ENCODE measurements around the gene MYH10.

MYH10 gene

DNA sequence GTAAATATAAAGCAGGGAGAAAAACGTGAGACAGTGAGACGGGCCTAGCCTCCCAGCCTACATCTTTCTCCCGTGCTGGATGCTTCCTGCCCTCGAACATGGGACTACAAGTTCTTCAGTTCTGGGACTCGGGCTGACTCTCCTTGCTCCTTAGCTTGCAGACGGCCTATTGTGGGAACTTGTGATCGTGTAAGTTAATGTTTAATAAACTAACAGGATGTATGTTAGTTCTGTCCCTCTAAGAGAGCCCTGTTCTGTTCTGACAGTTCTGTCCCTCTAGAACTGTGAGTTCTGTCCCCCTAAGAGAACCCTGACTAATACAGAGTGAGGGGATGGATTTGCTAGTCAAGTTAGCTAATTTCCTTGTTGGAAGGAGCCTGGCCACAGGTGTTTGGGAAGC lies 16.7 kb upstream of the MYH10 start:
- TF ChIP-seq, protein P1, sequence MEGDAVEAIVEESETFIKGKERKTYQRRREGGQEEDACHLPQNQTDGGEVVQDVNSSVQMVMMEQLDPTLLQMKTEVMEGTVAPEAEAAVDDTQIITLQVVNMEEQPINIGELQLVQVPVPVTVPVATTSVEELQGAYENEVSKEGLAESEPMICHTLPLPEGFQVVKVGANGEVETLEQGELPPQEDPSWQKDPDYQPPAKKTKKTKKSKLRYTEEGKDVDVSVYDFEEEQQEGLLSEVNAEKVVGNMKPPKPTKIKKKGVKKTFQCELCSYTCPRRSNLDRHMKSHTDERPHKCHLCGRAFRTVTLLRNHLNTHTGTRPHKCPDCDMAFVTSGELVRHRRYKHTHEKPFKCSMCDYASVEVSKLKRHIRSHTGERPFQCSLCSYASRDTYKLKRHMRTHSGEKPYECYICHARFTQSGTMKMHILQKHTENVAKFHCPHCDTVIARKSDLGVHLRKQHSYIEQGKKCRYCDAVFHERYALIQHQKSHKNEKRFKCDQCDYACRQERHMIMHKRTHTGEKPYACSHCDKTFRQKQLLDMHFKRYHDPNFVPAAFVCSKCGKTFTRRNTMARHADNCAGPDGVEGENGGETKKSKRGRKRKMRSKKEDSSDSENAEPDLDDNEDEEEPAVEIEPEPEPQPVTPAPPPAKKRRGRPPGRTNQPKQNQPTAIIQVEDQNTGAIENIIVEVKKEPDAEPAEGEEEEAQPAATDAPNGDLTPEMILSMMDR (IDR thresholded peaks at IDR 0.05) = no peak

DNA sequence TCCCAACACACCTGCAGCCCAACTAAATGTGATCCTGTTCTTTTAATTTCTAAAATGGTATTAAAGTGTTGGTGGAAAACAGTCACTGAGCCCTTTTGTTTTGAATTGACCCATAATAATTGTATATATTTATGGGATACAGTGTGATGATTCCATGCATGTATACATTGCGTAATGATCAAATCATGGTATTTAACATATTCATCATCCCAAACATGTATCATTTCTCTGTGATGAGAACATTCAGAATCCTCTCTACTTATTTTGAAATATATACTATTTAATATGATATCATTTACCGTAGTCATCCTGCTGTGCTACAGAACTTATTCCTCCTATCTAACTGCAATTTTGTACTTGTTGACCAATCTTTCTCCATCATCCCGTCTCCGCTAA lies 14.0 kb upstream of the MYH10 start:
- TF ChIP-seq, protein P1 (IDR thresholded peaks at IDR 0.05) = no peak

DNA sequence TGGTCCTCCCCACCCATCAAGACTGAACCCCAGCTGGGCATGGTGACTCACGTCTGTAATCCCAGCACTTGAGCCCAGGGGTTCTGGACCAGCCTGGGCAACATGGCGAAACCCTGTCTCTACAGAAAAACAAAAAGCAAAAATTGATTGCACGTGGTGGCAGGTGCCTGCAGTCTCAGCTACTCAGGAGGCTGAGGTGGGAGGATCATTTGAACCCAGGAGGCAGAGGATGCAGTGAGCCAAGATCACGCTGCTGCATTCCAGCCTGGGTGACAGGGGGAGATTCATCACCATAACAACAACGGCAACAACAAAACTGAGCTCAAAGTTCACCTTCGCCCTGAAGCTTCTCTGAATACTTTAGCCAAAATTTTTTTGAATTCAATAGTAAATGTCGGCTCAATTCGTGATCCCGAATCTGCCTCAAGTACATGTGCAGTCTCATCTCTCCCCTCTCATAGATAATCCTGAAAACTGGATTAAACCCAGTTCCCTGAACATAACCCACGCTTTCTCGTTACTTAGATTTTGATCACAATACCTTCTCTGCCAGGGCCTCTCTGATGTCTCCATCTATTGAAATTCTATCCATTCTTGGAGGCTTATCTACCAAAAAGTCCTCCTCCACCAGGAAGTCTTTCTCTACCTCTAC lies 13.5 kb upstream of the MYH10 start:
- TF ChIP-seq, protein P1 (IDR thresholded peaks at IDR 0.05) = no peak

DNA sequence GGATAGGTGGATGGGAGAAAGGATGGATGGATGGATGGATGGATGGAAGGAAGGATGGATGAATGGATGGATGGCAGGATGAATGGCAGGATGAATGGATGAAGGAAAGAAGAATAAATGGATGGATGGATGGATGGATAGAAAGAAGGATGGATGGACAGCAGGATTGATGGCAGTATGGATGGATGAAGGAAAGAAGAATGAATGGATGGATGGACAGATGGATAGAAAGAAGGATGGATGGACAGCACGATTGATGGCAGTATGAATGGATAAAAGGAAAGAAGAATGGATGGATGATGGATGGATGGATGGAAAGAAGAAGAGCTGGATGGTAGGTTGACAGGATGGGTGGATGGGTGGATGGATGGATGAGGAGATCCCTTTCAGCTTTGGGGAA lies 9.2 kb upstream of the MYH10 start:
- TF ChIP-seq, protein P1 (IDR thresholded peaks at IDR 0.05) = no peak

DNA sequence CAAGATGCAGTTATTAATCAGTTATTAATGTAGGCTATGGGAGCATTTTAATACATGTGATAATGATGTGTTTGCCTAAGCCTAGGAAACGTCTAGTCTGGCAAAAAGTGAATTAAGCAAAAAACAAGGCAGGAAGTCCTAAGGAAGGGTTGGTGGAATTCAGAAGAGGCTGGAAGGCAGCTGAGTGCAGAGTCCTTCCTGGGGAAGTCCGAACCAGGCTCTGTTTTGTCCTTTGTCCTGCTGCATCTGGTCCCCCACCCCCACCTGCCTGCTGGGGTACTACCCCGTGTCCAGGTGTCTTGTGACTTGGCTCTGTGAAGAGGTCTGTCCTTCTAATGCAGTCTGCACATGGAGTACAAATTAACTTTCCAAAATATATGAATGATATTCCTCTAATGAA lies 1.5 kb upstream of the MYH10 start:
- TF ChIP-seq, protein P1 (IDR thresholded peaks at IDR 0.05) = no peak

DNA sequence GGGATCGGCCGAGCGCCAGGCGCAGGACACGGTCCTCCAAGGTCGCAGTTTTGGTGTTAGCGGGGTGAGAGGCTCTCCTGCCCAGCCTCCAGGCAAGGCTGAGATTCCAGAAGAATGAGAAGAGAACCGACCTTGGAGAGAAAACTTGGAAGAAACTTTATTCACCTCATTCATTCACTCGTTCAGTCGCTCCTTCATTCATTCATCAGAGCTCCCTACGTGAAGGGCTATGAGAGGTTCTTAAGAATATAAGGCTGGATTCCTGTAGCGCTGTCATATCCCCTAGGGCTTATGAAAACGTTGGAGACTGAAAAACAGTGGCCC lies 991 bp upstream of the MYH10 start:
- TF ChIP-seq, protein P1 (IDR thresholded peaks at IDR 0.05) = no peak

DNA sequence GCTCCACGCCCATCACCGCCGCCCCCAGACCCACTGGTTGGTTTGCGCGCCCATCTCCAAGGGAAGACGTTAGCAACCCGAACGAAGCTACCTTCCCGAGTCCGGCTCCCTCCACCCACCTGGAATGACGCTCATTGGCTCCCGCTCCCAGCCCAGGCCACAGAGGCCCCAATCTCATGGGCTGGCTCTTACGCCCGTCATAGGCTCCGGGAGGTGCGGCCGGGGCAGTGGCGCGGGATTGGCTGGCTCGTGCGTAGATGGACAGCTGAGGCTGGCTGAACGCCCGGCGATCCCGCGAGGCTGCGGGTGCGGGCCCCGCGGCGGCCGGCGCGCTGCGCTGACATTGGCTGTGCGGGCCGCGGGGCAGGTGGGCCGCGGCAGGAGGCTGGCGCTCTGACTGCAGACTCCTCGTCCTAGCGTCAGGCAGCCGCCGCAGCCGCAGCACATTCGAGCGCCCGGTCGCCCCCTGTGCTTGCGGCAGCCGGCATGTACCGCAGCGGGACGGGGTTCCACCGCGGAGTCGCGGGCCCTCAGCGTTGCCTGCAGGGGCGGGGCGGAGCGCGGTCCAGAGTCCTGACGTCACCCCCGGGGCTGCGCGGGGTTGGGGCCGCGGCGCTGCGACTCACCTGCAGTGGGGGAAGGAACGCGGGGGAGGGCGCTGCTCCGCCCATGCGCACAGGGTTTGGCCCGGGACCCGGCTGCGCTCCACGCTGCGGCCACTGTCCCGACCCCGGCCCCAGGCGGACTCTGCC lies 453 bp upstream of the MYH10 start:
- TF ChIP-seq, protein P1 (IDR thresholded peaks at IDR 0.05) = peak; percentile 27; the same call in 1 of the 2 replicates

All from LNCAP (cell line).